Activated T-cell treated with anti-CD3 and anti-CD28 coated beads for 4 hours (primary cell): ENCODE results near the gene FMN2.
"Not testable (repeated sequence)": the region's sequence is repeated elsewhere in the genome, so short reads cannot be mapped to it uniquely, and the experiment has no call there.

ENCODE experiments used
- DNase-seq: peaks from one replicate; pipeline ENCODE4 v3.0.0-alpha.2; 2020

The FMN2 gene

DNA sequence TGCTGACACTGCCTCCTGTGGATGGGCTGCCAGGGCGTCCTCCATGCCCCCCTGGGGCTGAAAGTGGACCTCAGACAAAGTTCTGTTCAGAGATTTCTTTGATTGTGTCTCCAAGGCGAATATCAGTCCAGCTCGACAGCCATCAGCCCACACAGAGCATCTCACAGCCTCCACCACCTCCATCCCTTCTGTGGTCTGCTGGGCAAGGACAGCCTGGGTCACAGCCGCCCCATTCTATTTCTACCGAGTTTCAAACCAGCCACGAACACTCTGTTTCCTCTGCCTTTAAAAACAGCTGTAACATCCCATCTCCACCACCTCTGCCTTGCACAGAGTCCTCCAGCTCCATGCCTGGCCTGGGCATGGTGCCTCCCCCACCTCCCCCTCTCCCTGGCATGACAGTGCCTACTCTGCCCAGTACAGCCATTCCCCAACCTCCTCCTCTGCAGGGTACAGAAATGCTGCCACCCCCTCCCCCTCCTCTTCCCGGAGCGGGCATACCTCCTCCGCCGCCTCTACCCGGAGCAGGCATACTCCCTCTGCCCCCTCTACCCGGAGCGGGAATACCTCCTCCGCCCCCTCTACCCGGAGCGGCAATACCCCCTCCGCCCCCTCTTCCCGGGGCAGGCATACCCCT lies 115.5 kb downstream of the FMN2 start:
- DNase-seq: no peak

DNA sequence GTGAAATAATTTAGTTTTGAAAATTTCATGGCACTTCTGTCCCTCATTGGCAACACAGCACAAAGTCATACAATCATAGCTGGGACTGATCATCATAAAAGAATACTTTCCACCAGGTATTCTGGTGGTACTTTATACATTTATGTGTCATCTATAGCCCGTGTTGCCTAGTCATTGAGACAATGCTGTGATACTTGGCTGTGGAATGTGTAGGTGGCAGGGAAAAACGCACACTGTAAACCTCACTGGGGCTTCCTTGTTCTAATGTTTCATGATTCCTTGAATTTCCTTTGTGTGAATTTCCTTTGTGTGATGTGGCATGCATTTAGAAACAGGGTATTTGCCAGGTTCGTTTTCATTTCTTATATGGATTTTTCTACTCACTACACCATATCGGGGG lies 118.3 kb downstream of the FMN2 start:
- no peak for DNase-seq

DNA sequence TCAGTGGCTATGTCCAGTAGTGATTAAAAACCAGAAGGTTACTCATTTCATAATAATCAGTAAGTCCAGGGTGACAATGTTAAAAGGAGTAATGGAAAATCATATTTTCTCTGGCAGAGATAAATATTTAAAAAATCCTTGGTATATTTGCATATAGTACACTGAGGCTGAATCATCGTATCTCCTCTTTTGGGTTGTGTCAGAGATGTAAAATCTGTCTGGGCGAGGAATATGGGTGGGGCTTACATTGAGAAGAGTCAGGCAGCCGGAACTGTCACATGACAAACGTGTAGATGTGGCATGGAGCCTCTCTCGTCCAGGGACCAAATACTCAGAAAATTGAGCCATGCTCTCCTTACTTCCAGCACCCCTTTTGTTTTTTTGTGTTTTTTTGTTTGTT lies 120.9 kb downstream of the FMN2 start:
- DNase-seq: no peak

DNA sequence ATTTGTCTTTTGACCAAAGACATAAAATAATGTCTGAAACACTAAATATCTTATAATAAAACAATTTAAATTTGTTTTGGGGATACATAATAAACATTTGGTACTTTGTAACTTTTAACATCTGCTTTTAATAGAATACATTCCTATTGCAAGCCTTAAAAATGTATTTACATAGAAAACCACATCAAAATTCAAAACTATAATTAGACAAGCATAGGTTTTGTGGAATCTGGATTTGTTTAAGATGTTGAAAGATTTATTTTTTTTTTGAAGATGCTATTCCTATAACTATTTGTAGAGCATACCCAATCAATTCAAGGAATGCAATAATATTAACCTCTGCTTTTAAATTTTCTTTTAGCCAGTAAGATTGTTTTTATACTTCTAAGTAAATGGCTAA lies 125.7 kb downstream of the FMN2 start:
- no peak for DNase-seq

DNA sequence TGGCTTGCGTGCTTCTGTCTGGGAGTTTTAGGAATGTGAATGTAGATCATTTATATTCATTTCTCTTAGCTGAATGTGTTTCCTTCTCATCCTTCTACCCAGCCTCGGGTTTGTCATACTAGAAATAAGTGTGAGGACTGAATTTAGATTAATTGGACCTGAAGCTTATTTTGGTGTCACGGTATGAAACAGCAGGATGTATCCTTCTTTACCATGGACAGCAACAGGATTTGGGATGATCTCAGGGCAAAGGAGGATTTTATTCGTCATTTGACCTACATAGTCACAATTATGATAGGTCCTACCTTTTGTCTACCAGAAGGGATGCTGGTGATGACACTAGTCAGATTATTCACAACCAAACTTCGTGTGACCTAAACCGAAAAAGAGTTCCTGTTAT lies 127.4 kb downstream of the FMN2 start:
- DNase-seq: no peak

DNA sequence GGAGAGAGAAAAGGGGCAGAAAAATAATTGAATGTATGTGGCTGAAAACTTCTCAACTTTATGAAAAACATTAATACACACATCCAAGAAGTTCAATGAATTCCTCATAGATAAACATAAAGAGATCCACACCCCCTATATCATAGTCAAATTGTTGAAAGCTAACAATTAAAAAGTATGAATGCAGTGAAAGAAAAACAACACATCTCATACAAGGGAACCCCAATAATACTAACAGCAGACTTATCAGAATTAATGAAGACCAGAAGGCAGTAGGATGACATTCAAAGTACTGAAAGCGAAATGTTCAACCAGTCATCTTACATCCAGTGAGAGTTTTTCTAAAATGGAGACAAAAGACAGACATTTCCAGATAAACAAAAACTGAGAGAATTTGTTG lies 134.4 kb downstream of the FMN2 start:
- DNase-seq: no peak

DNA sequence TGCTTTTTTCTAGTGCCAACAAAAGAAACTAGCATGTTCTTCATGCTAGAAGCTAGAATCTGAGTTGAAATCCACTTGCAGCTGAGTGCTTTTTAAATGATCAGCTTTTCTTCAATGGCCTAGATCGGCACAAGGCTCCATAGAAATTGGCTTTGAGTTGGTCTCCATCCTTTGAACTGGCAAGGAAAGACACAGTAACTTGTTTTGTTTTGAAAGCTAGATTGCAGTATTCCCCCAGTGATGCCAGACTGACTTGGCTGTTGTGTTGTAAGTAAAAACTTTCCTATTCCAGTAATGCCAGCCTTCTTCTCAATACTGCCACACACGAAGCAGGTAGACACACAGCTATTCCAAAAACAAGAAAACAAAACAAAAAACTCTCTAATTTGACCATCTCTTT lies 139.1 kb downstream of the FMN2 start:
- no peak for DNase-seq

DNA sequence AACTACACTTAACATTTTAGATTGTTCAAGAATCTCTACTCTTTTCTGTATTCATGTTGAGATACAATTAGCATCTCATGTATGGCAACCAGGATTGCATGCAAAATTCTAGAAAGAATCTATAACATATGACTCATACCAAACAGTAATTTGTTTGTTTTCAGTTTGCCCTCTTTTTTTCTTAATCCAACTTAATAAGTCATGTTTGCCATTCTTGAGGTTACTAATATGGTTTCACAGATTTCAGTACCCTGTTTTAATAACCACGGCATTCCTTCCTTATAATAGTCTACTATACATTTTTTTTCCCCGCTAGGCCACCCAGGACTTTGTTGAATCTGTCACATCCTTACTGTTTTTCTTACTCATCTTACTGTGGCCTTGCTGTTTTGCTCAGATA lies 140.8 kb downstream of the FMN2 start:
- DNase-seq: no peak

DNA sequence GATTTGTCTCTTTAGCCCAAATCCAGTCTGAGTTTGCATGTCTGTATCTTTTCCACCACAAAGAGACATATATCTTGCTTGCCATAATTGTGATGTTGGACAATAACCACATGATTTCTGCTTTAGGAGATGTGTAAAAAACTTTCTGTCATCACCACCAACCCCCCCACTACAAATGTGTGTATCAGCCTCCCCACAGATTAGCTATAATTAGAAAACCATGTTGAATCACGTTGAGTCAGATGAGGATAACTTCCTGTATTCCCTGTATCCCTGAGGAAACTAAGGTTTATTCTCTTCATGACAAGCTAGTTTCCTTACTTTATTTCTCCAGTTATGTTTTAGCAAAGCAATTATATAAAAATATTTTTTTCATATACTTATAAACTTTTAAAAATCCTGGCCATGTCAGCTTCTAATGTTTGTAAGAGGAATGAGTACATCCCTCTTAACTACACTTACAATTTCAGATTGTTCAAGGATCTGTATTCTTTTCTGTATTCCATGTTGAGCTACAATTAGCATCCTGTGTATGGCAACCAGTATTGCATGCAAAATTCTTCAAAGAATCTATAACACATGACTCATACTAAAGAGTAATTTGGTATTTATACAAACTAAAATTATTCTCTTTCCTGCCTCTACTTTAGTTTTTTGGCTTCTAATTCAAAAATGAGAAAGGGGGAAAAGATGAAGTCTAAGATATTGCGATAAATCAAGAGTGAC lies 143.0 kb downstream of the FMN2 start:
- no peak for DNase-seq

DNA sequence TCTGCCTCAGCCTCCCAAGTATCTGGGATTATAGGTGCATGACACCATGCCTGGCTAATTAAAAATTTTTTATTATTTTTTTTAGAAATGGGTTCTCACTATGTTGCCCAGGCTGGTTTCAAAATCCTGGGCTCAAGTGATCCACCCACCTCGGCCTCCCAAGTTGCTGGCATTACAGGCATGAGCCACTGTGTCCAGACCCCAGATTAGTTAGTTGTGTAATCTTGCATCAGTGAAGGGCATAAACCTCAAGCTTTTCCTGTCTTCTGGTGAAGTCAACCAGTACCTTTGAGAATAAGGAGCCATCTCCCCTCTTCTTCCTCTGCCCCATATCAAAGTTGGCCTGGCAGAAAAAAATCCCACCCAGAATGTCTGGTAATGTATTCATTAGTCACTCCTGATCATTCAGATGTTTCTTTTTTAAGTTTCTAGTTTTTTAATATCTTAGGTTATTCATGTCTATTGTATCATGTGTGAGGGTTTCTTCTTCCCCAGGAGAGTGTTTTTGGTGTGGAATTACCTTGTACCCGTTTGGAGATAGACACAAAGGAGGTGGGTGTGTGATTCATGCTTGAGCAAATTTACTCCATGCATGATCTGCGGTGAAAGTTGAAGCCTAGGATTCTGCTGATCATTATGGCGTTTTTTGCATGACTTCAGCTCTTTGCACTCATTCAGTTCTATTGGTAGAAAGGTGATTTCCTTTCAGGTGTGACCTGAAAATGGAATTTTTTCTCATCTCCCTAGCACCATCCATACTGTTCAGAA lies 144.0 kb downstream of the FMN2 start:
- DNase-seq: no peak

DNA sequence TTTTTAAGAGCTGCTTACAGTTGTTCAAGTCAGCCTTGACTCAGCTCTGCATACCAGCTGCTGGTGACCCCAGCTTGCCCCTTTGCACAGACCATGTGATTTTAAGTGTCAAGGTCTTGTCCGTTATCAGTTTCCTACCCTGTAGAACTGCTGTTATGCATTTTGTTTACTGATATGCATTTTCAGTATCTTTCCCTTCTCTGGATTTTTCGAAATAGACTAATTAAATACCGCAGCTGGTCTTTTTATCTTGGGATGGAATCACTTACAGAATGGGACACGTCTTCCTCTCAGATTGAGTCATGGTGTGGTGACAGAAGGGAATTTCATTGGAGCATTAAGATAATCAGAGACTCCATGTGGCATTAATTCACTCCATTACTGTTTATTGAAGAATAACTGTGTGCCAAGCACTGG lies 145.6 kb downstream of the FMN2 start:
- DNase-seq: no peak

DNA sequence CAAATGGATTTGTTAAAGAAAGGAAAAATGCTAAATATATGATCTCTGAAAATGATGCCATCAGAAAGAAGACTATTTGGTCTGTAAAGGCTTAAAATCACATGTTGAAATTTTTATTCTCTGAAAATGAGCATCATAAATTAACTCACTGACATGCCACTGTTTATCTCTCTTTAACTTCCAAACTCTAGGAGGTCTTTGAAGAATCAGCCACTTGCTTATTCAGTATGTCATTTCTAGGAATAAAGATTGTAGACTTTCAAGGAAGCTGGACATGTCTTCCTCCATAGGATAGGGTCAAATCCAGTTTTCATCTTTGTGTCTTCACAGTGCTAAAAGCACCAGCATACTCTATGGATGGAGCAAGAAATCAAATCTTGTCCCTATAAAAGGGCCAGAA lies 147.6 kb downstream of the FMN2 start:
- DNase-seq: no peak

DNA sequence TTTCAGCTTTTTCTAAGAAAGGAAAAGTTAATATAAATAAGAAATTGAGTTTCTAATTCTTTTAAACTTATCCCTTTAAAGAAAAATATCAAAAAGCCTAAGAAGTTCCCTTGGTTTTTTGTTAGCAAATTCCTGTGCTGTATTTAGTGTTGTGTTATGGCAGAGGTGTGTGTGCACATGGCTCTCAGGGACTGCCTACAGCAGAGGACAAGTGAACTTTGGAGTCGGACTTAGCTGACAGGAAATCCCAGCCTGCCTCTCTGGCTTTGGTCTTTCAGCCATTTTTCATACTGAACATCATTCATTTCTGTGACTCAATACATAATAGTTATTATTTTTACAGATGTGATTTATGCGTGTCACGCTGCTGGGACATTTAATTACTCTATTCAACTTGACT lies 149.6 kb downstream of the FMN2 start:
- no peak for DNase-seq

DNA sequence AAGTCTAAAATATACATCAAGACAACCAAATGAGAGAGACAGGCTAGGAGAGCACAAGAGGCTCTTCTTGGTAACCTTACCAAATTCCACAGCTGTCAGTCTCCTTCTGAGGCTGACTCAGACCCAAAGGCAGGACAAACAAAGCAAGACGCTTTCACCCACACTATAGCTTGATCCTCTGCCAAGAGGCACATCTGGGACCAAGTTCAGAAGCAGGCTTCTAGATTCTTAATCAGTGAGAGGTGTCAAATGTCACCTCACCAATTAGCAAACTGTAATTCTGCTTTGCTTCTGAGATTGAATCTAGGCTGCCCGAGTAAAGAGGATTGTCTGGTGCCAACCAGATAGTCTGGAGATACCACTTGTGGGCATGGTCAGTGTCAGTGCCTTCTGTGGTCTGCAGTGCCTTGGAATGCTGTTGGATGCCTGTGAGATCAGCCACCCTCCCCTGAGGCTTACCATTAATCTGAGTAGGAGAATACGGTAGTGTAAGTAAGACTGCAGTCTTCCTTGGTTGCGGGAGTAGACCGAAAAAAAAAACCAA lies 151.0 kb downstream of the FMN2 start:
- no peak for DNase-seq

DNA sequence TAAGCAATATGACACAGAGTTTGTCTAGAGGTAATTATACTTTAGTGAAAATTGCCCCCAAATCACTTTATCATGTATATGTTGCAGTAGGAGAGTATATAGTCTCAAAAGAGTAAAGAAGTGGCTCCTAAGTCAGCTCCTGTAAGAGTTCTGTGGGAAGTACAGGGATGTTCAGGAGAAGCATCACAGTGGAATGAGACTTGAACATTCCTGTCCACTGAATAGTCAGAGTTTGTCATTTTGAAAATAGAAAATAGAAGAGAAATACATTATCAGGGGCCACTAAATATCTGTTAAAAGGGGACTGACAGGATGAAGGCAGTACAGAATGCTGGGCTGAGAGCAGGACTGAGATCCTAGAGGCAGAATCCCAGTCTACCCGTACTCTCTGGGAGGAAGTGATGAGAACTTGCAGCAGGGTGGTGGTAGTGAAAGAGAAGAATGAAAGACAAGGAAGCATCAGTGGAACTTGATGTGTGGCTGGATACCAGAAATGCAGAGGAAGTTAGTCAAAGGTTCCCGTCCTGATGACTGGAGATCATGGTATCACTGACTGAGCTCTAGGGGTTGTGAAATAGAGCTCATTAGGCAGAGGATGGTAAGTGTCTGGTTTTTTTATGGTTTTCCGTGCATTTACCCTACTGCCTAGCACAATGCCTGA lies 153.4 kb downstream of the FMN2 start:
- no peak for DNase-seq

DNA sequence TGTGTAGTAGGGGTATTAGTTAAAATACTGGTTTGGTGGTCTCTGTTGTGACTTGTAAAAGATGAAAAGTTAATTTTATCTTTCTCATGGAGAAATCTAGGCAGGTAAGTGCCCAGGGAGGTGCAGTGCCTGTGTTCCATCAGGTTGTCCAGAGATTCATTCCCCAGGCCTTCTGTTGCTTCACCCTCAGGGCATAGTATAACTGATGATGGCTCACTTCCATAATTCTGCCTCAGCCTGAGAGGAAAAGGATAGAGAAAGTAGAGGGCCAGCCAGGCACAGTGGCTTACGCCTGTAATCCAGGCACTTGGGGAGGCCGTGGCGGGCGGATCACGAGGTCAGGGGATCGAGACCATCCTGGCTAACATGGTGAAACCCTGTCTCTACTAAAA lies 153.9 kb downstream of the FMN2 start:
- no peak for DNase-seq

DNA sequence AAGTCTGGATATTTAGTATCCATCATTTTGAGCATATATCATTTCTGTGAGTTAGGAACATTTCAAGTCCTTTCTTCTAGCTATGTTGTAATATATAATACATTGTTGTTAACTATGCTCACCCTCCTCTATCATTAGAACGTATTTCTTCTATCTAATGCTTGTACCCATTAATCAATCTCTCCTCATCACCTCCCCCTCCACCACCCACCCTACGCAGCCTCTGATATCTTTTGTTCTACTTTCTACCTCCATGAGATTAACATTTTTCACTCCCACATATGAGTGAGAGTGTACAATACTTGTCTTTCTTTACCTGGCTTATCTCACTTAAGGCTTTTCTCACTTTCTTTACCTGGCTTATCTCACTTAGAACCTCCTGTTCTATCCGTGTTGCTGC lies 156.2 kb downstream of the FMN2 start:
- DNase-seq: no peak

DNA sequence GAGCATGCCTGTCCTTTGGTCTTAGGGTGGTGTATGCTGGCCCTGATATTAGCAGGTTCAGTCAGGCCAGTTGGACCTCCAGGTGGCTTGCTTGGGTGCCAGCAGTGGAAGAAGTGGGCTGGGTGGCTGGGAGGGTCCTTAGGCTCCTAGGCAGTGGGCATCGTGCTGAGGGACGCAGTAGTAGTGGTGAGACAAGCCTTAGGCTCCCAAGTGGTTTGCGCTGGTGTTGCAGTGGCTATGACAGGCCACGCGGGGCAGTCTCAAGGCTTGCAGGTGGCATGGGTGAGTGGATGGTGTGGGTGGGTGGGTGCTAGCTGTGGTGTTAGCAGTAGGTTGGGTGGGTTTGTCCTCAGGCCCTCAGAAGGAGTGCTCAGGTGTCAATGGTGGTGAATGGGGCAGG lies 162.3 kb downstream of the FMN2 start:
- no peak for DNase-seq

DNA sequence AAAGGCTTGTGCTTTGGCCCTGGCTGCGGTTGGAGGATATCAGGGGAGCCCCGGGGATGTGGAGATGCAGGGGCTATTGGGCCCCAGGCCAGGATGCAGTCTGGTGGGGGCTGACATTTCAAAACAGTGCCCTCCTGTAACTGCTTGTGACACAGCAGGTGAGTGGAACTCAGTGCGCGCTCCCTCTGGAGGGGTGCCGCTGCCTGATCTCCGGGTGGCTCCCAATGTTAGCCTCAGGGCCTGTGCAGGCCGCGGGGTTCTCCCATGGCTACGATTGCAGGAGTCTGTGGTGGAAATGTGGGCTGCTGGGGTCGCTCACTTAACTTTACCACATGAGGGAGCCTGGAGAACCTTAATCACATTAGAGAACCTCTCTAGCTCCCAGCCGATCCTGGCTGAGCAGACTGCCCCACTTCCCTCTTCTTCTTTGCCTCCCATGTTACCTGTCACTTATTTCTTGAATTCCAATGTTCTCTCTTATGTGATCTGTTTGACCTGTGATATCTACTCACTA lies 163.2 kb downstream of the FMN2 start:
- DNase-seq: no peak

DNA sequence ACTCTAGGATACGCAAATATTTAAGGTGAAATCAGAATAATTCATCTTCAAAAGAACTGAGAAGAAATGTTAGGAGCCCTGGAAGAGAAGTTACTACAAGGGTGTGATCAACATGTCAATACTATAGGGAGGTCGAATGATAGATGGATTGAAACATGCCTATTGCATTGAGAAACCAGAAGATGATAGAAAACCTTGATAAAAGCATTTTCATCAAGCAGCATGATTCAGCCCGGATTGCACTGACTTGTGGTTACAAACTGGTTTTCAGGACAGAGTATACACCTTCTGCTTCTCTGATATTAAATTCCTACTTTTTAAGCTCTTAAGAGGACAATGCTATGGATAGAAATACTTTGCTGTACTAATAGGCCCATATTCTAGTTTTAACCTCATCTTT lies 164.2 kb downstream of the FMN2 start:
- DNase-seq: no peak

DNA sequence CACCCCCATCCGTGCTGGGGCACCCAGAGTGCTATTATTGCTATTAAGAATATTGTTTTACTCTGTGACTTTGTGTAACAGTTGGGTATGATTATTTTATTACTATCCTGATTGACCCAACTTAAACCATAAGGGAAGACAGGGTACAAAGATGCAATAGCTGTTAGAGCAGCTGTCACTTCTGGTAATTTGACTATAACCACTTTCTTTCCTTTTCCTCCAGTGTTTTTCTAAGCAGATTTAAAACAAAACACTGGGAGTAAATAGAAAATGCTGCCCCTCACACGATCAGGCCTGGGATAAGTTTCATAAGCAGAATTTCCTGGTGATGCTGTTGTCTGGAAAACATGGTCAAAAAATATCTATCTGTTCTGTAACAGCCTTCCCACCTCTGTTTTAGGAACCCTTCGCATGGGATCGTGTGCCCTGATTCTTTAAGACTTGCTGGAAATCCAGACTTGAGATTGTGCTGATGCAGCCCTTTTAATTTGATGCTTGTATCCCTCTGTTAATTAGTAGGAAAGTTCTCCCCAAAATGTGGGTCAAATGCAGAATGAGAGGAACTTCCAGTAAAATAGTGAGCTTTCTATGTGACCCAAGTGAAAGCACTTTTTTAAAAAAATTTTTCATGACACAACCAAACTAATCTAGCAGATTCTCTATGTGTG lies 165.3 kb downstream of the FMN2 start:
- no peak for DNase-seq

DNA sequence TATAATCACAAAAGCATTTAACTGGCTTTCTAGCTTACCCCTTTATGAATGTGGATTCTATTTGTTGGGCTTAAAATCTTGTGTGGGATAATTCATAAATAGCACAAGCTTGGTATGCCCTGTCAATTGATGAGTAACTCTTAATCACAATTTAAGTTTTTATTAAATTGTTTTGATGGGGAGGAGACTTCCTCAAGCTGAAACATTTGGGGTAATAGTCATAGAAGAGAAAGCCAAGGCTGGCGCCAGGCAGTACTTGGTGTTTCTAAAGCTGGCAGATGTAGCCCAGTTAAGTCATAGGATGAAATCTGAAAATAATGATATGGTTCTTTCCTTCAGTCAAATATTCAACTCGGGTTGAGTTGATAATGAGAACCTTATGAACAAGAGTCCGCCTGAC lies 167.2 kb downstream of the FMN2 start:
- no peak for DNase-seq

DNA sequence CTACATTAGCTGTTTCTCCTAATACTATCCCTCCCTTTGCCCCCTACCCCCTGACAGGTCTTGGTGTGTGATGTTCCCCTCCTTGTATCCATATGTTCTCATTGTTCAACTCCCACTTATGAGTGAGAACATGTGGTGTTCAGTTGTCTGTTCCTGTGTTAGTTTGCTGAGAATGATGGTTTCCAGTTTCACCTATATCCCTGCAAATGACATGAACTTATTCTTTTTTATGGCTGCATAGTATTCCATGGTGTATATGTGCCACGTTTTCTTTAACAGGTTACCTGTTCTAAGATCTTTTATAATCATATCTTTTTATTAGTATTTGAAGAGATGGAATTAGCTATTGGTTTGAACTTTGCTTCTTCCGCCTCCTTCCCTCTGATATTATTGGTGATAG lies 172.8 kb downstream of the FMN2 start:
- not testable (repeated sequence) for DNase-seq
